Activated T-cell treated with anti-CD3 and anti-CD28 coated beads, Interleukin-2, amount 50 U/mL, for 24 hours (primary cell): Measurements from ENCODE around the gene TICAM1.
A peak's percentile ranks its signal among the peaks of the same experiment; 100 is the strongest.
"Not testable (repeated sequence)": the region's sequence is repeated elsewhere in the genome, so short reads cannot be mapped to it uniquely, and the experiment has no call there.

Experiments
- DNase-seq: peaks from one replicate; pipeline ENCODE4 v3.0.0-alpha.2; 2020
- H3K27ac Mint-ChIP-seq: 2 replicates; pipeline ENCODE4 v1.8.0; 2020; ENCODE audit warnings: mild to moderate bottlenecking, mixed read lengths
- H3K27me3 Mint-ChIP-seq: 2 replicates; pipeline ENCODE4 v1.8.0; 2020; ENCODE audit warnings: mixed read lengths
- H3K36me3 Mint-ChIP-seq: 2 replicates; pipeline ENCODE4 v1.8.0; 2020; ENCODE audit warnings: low read depth, mixed read lengths
- H3K4me1 Mint-ChIP-seq: 2 replicates; pipeline ENCODE4 v1.8.0; 2020; ENCODE audit warnings: low read depth, mixed read lengths
- H3K4me3 Mint-ChIP-seq: 2 replicates; pipeline ENCODE4 v1.8.0; 2020; ENCODE audit warnings: mild to moderate bottlenecking, moderate library complexity, mixed read lengths
- H3K9me3 Mint-ChIP-seq: 2 replicates; pipeline ENCODE4 v1.8.0; 2020; ENCODE audit warnings: mixed read lengths

Gene TICAM1

GRCh38 chr19:4823577-4823976, 7.9 kb downstream of the TICAM1 start:
- H3K4me1 Mint-ChIP-seq, result peaks cover 3% of the 10 kb centered on the region
- no peaks in the 10 kb centered on the region for H3K9me3 Mint-ChIP-seq
- peaks cover 36% of the 10 kb centered on the region for H3K36me3 Mint-ChIP-seq
- H3K4me3 Mint-ChIP-seq, result no peak overlapping the region
- peak overlapping the region; percentile 34 for H3K27ac Mint-ChIP-seq
- H3K27me3 Mint-ChIP-seq, result no peaks in the 10 kb centered on the region
- DNase-seq, result no peak

- peak overlapping the region; percentile 1 for H3K27ac Mint-ChIP-seq
- H3K36me3 Mint-ChIP-seq, result peaks cover 45% of the 10 kb centered on the region
- H3K4me1 Mint-ChIP-seq, H3K4me3 Mint-ChIP-seq, H3K9me3 Mint-ChIP-seq, DNase-seq, H3K27me3 Mint-ChIP-seq: not testable (repeated sequence)
Observed at GRCh38 chr19:4822354-4822753, 9.2 kb downstream of the TICAM1 start.

- no peak overlapping the region for H3K27ac Mint-ChIP-seq
- DNase-seq, result no peak
- no peak overlapping the region for H3K4me3 Mint-ChIP-seq
- no peaks in the 10 kb centered on the region for H3K27me3 Mint-ChIP-seq
- H3K4me1 Mint-ChIP-seq, result peaks cover 4% of the 10 kb centered on the region
- H3K36me3 Mint-ChIP-seq, result peaks cover 52% of the 10 kb centered on the region
- no peaks in the 10 kb centered on the region for H3K9me3 Mint-ChIP-seq
Observed at GRCh38 chr19:4821265-4821664, 10.2 kb downstream of the TICAM1 start.

GRCh38 chr19:4817467-4818277, 13.8 kb downstream of the TICAM1 start:
- Mint-ChIP-seq H3K36me3 (peaks cover 50% of the 10 kb centered on the region), H3K4me3 (no peak overlapping the region), H3K27ac (peak overlapping the region; percentile 55), H3K9me3 (no peaks in the 10 kb centered on the region), H3K27me3 (no peaks in the 10 kb centered on the region), H3K4me1 (peaks cover 21% of the 10 kb centered on the region)
- no peak for DNase-seq

- H3K4me1 Mint-ChIP-seq, result peaks cover 21% of the 10 kb centered on the region
- H3K4me3 Mint-ChIP-seq, result no peak overlapping the region
- no peaks in the 10 kb centered on the region for H3K27me3 Mint-ChIP-seq
- H3K9me3 Mint-ChIP-seq, result no peaks in the 10 kb centered on the region
- no peak for DNase-seq
- peak overlapping the region; percentile 67 for H3K27ac Mint-ChIP-seq
- H3K36me3 Mint-ChIP-seq, result peaks cover 47% of the 10 kb centered on the region
Observed at GRCh38 chr19:4816950-4817278, 14.6 kb downstream of the TICAM1 start.

- H3K27ac Mint-ChIP-seq, result peak overlapping the region; percentile 74
Observed at GRCh38 chr19:4816202-4816949, 15.1 kb downstream of the TICAM1 start.

GRCh38 chr19:4815426-4816201, 15.9 kb downstream of the TICAM1 start:
- peak overlapping the region; percentile 74 for H3K27ac Mint-ChIP-seq
- no peaks in the 10 kb centered on the region for H3K27me3 Mint-ChIP-seq
- H3K9me3 Mint-ChIP-seq, result no peaks in the 10 kb centered on the region
- peak; percentile 83 for DNase-seq
- peak overlapping the region; percentile 57 for H3K4me3 Mint-ChIP-seq
- peaks cover 26% of the 10 kb centered on the region for H3K4me1 Mint-ChIP-seq
- H3K36me3 Mint-ChIP-seq, result peaks cover 44% of the 10 kb centered on the region

More at GRCh38 chr19:4816202-4816949, 15.1 kb downstream of the TICAM1 start:
- DNase-seq, result no peak
- H3K4me1 Mint-ChIP-seq, result peaks cover 26% of the 10 kb centered on the region
- no peaks in the 10 kb centered on the region for H3K9me3 Mint-ChIP-seq
- peaks cover 45% of the 10 kb centered on the region for H3K36me3 Mint-ChIP-seq
- H3K27me3 Mint-ChIP-seq, result no peaks in the 10 kb centered on the region
- no peak overlapping the region for H3K4me3 Mint-ChIP-seq

- H3K27ac Mint-ChIP-seq, result peak overlapping the region; percentile 74
- H3K4me3 Mint-ChIP-seq, result no peak overlapping the region
- no peaks in the 10 kb centered on the region for H3K27me3 Mint-ChIP-seq
- no peak for DNase-seq
- H3K4me1 Mint-ChIP-seq, result peaks cover 26% of the 10 kb centered on the region
- H3K9me3 Mint-ChIP-seq, result no peaks in the 10 kb centered on the region
- H3K36me3 Mint-ChIP-seq, result peaks cover 42% of the 10 kb centered on the region
Observed at GRCh38 chr19:4814625-4815425, 16.7 kb downstream of the TICAM1 start.

- peak; percentile 94 for DNase-seq
- peaks cover 12% of the 10 kb centered on the region for H3K36me3 Mint-ChIP-seq
- no peaks in the 10 kb centered on the region for H3K9me3 Mint-ChIP-seq
- no peak overlapping the region for H3K4me3 Mint-ChIP-seq
- peaks cover 26% of the 10 kb centered on the region for H3K4me1 Mint-ChIP-seq
- H3K27ac Mint-ChIP-seq, result peak overlapping the region; percentile 66
- H3K27me3 Mint-ChIP-seq, result no peaks in the 10 kb centered on the region
Observed at GRCh38 chr19:4811328-4812131, 20.0 kb downstream of the TICAM1 start.

GRCh38 chr19:4807188-4807587, 24.3 kb downstream of the TICAM1 start:
- peaks cover 8% of the 10 kb centered on the region for H3K4me1 Mint-ChIP-seq
- no peak for DNase-seq
- no peak overlapping the region for H3K27ac Mint-ChIP-seq
- H3K27me3 Mint-ChIP-seq, result no peaks in the 10 kb centered on the region
- H3K36me3 Mint-ChIP-seq, result no peaks in the 10 kb centered on the region
- H3K9me3 Mint-ChIP-seq, result no peaks in the 10 kb centered on the region
- no peak overlapping the region for H3K4me3 Mint-ChIP-seq

- Mint-ChIP-seq H3K4me1 (peaks cover 3% of the 10 kb centered on the region), H3K9me3 (no peaks in the 10 kb centered on the region), H3K27me3 (no peaks in the 10 kb centered on the region), H3K4me3 (no peak overlapping the region), H3K27ac (no peak overlapping the region), H3K36me3 (no peaks in the 10 kb centered on the region)
- DNase-seq, result no peak
Observed at GRCh38 chr19:4806384-4806783, 25.1 kb downstream of the TICAM1 start.

GRCh38 chr19:4805140-4805539, 26.4 kb downstream of the TICAM1 start:
- H3K27ac Mint-ChIP-seq, H3K27me3 Mint-ChIP-seq, H3K36me3 Mint-ChIP-seq, DNase-seq, H3K4me1 Mint-ChIP-seq, H3K9me3 Mint-ChIP-seq, H3K4me3 Mint-ChIP-seq: not testable (repeated sequence)
